Uterus (tissue), 4 donors: ENCODE data around the gene PLPP6. TPM values are rescaled to one million over a fixed set of nuclear protein-coding genes. Genes with fewer than 3 reads are reported as not detected.

Experiments
- DNase-seq, 2 donors: peaks; one replicate each; pipeline ENCODE4 v3.0.0-alpha.2; 2019 to 2020
- H3K27ac ChIP-seq, 2 donors: fragments of 200-600 bp; sonication (generic); 1 replicate in 1 of 2; 2 replicates in 1 of 2; pipeline ENCODE4 v1.5.1; 2016 to 2018
- H3K27me3 ChIP-seq, 2 donors: fragments of 200-600 bp; sonication (generic); one replicate each; pipeline ENCODE4 v1.5.1; 2018 to 2019; ENCODE audit warnings: control low read depth in 1 of 2
- H3K36me3 ChIP-seq, 2 donors: fragments of 200-600 bp; sonication (generic); one replicate each; pipeline ENCODE4 v1.5.1; 2019; ENCODE audit warnings: control low read depth in 1 of 2
- H3K4me1 ChIP-seq, 2 donors: fragments of 200-600 bp; sonication (generic); one replicate each; pipeline ENCODE4 v1.5.1; 2018 to 2019; ENCODE audit warnings: control low read depth in 1 of 2
- H3K4me3 ChIP-seq, 2 donors: fragments of 200-600 bp; sonication (generic); 1 replicate in 1 of 2; 2 replicates in 1 of 2; pipeline ENCODE4 v1.5.1; 2018 to 2019; ENCODE audit warnings: mild to moderate bottlenecking in 1 of 2
- H3K9me3 ChIP-seq, 2 donors: fragments of 200-600 bp; sonication (generic); one replicate each; pipeline ENCODE4 v1.5.1; 2019; ENCODE audit warnings: control low read depth in 1 of 2
- CTCF ChIP-seq, 4 experiments: fragments of 200-600 bp in 2 of 4; fragments of 450-650 bp in 2 of 4; sonication (generic) in 2 of 4; IDR thresholded peaks; one replicate each; pipeline ENCODE4 v1.5.1; 2016 to 2019; ENCODE audit warnings: antibody characterized with exemption in 4 of 4, mild to moderate bottlenecking in 2 of 4, moderate library complexity in 1 of 4
- POLR2A ChIP-seq, 2 donors: fragments of 450-650 bp; IDR thresholded peaks; one replicate each; pipeline ENCODE4 v1.6.1; 2016; ENCODE audit warnings: antibody characterized with exemption in 2 of 2, mild to moderate bottlenecking in 1 of 2, moderate library complexity in 1 of 2
- intact Hi-C: fragments of 100-400 bp; cut with DNase I; formaldehyde crosslinking; loops from one replicate; pipeline ENCODE4 v1.15.1; 2023; ENCODE audit warnings: low total_unique reads
- total RNA-seq, 4 donors: library from RNA; depleted of rRNA in 3 of 4; stranded (reverse); fragments of >200 nt in 3 of 4; gene quantifications; one replicate each; pipeline versions ENCODE4 v1.1.0 to v1.2.4, GENCODE V29; 2014 to 2023
- donor health status: DM: yes; HTN: yes; CAD: no.

Gene PLPP6
- total RNA-seq, 4 donors from 2014 or later: 5.6 to 8.3 (median 7.2) TPM

- no peaks in the 10 kb centered on the region for H3K9me3 ChIP-seq
- no peak for TF ChIP-seq POLR2A (IDR thresholded peaks at IDR 0.05)
- no peak for TF ChIP-seq CTCF (IDR thresholded peaks at IDR 0.05)
- no peak for DNase-seq
Observed at GRCh38 chr9:4618700-4619099, 43.4 kb upstream of the PLPP6 start.

GRCh38 chr9:4620057-4620765, 41.9 kb upstream of the PLPP6 start:
- Histone ChIP-seq H3K9me3 (no peaks in the 10 kb centered on the region), H3K4me3 (no peak overlapping the region), H3K27me3 (no peaks in the 10 kb centered on the region), H3K4me1 (no peaks in the 10 kb centered on the region), H3K36me3 (no peaks in the 10 kb centered on the region), H3K27ac (no peak overlapping the region)
- TF ChIP-seq POLR2A (IDR thresholded peaks at IDR 0.05) (no peak), CTCF (IDR thresholded peaks at IDR 0.05) (no peak)
- DNase-seq: no peak
- intact Hi-C loops: no loop called here

More at GRCh38 chr9:4618700-4619099, 43.4 kb upstream of the PLPP6 start:
- Histone ChIP-seq H3K36me3 (no peaks in the 10 kb centered on the region), H3K27ac (no peak overlapping the region), H3K4me3 (no peak overlapping the region), H3K4me1 (no peaks in the 10 kb centered on the region), H3K27me3 (no peaks in the 10 kb centered on the region)
- intact Hi-C loops: no loop called here

GRCh38 chr9:4620881-4621555, 41.1 kb upstream of the PLPP6 start:
- TF ChIP-seq POLR2A (IDR thresholded peaks at IDR 0.05) (no peak), CTCF (IDR thresholded peaks at IDR 0.05) (no peak)
- Histone ChIP-seq H3K9me3 (no peaks in the 10 kb centered on the region), H3K27me3 (no peaks in the 10 kb centered on the region), H3K4me1 (no peaks in the 10 kb centered on the region), H3K36me3 (no peaks in the 10 kb centered on the region), H3K4me3 (no peak overlapping the region), H3K27ac (no peak overlapping the region)
- intact Hi-C loops: no loop called here
- no peak for DNase-seq

GRCh38 chr9:4622016-4622415, 40.1 kb upstream of the PLPP6 start:
- Histone ChIP-seq H3K4me1 (no peaks in the 10 kb centered on the region), H3K27me3 (no peaks in the 10 kb centered on the region), H3K36me3 (no peaks in the 10 kb centered on the region), H3K9me3 (no peaks in the 10 kb centered on the region), H3K27ac (no peak overlapping the region), H3K4me3 (no peak overlapping the region)
- intact Hi-C loops: no loop called here
- TF ChIP-seq POLR2A (IDR thresholded peaks at IDR 0.05) (no peak), CTCF (IDR thresholded peaks at IDR 0.05) (no peak)
- no peak for DNase-seq

GRCh38 chr9:4630836-4631235, 31.3 kb upstream of the PLPP6 start:
- H3K36me3 ChIP-seq: no peaks in the 10 kb centered on the region
- no peaks in the 10 kb centered on the region for H3K27me3 ChIP-seq
- no peaks in the 10 kb centered on the region for H3K4me1 ChIP-seq
- no peak overlapping the region for H3K4me3 ChIP-seq
- H3K9me3 ChIP-seq: no peaks in the 10 kb centered on the region
- TF ChIP-seq POLR2A (IDR thresholded peaks at IDR 0.05) (no peak), CTCF (IDR thresholded peaks at IDR 0.05) (no peak)
- intact Hi-C loops: no loop called here
- DNase-seq: no peak
- H3K27ac ChIP-seq: no peak overlapping the region
